Measurements from ENCODE around the gene SYT2.

SYT2 gene
- long read RNA-seq = 0 reads

GRCh38 chr1:202710070-202711045, at the start of gene SYT2:
Gene SYT2, minus strand, starts transcription at chr1:202710454. Its CDS starts 104,682 bp downstream, at chr1:202605772.
- DNase-seq (ENCODE audit: low read depth in 1 of 2, low spot score in 1 of 2) = no peak
- Histone ChIP-seq H3K27me3 (ENCODE audit: insufficient read depth, poor library complexity, severe bottlenecking) (peaks cover 67% of the 10 kb centered on the region), H3K4me3 (replicated peaks; ENCODE audit: insufficient read depth, low read length) (no peak within 1 kb of the TSS), H3K27ac (replicated peaks) (no peak within 1 kb of the TSS)
- TF ChIP-seq, protein P1, sequence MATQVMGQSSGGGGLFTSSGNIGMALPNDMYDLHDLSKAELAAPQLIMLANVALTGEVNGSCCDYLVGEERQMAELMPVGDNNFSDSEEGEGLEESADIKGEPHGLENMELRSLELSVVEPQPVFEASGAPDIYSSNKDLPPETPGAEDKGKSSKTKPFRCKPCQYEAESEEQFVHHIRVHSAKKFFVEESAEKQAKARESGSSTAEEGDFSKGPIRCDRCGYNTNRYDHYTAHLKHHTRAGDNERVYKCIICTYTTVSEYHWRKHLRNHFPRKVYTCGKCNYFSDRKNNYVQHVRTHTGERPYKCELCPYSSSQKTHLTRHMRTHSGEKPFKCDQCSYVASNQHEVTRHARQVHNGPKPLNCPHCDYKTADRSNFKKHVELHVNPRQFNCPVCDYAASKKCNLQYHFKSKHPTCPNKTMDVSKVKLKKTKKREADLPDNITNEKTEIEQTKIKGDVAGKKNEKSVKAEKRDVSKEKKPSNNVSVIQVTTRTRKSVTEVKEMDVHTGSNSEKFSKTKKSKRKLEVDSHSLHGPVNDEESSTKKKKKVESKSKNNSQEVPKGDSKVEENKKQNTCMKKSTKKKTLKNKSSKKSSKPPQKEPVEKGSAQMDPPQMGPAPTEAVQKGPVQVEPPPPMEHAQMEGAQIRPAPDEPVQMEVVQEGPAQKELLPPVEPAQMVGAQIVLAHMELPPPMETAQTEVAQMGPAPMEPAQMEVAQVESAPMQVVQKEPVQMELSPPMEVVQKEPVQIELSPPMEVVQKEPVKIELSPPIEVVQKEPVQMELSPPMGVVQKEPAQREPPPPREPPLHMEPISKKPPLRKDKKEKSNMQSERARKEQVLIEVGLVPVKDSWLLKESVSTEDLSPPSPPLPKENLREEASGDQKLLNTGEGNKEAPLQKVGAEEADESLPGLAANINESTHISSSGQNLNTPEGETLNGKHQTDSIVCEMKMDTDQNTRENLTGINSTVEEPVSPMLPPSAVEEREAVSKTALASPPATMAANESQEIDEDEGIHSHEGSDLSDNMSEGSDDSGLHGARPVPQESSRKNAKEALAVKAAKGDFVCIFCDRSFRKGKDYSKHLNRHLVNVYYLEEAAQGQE (IDR thresholded peaks at IDR 0.05; ENCODE audit: insufficient replicate concordance, low read depth) = no peak
- TF ChIP-seq POLR2AphosphoS5 (IDR thresholded peaks at IDR 0.05; ENCODE audit: low read depth) (no peak), GABPA (IDR thresholded peaks at IDR 0.05; ENCODE audit: low read depth) (no peak), SPI1 (IDR thresholded peaks at IDR 0.05; ENCODE audit: borderline replicate concordance, low read depth) (no peak), CTCF (IDR thresholded peaks at IDR 0.05; ENCODE audit: insufficient read depth, low read length) (no peak)

DNA sequence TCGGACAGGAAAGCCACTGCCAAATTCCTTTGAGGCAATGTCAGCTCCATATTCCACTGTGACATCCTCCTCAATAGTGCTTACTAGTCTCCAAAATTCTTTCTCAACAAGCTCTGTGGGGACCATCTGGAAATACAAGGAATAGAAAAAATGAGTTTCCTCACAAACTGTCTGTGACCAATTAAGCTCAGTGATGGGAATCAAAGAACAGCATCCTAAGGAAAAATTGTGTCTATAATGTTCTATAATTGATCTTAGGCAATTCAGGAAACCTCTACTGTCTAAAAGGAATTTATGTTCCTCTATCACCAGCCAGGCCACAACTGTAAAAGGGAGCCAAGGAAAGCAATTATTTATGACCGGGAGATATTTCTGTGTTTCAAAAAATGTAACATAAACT, 46.1 kb upstream of the SYT2 start:
- no peak for DNase-seq (ENCODE audit: low read depth in 1 of 2, low spot score in 1 of 2)
- TF ChIP-seq POLR2AphosphoS5 (IDR thresholded peaks at IDR 0.05; ENCODE audit: low read depth) (no peak), GABPA (IDR thresholded peaks at IDR 0.05; ENCODE audit: low read depth) (no peak), CTCF (IDR thresholded peaks at IDR 0.05; ENCODE audit: insufficient read depth, low read length) (no peak), SPI1 (IDR thresholded peaks at IDR 0.05; ENCODE audit: borderline replicate concordance, low read depth) (no peak)
- TF ChIP-seq, protein P1 (IDR thresholded peaks at IDR 0.05; ENCODE audit: insufficient replicate concordance, low read depth) = no peak
- Histone ChIP-seq H3K27me3 (ENCODE audit: insufficient read depth, poor library complexity, severe bottlenecking) (no peaks in the 10 kb centered on the region), H3K27ac (replicated peaks) (no peak overlapping the region), H3K4me3 (replicated peaks; ENCODE audit: insufficient read depth, low read length) (no peak overlapping the region)

- H3K4me3 ChIP-seq (replicated peaks; ENCODE audit: insufficient read depth, low read length) = no peak overlapping the region
- TF ChIP-seq GABPA (IDR thresholded peaks at IDR 0.05; ENCODE audit: low read depth) (no peak), SPI1 (IDR thresholded peaks at IDR 0.05; ENCODE audit: borderline replicate concordance, low read depth) (no peak), CTCF (IDR thresholded peaks at IDR 0.05; ENCODE audit: insufficient read depth, low read length) (no peak), POLR2AphosphoS5 (IDR thresholded peaks at IDR 0.05; ENCODE audit: low read depth) (no peak)
- TF ChIP-seq, protein P1 (IDR thresholded peaks at IDR 0.05; ENCODE audit: insufficient replicate concordance, low read depth) = no peak
- no peak overlapping the region for H3K27ac ChIP-seq (replicated peaks)
- no peak for DNase-seq (ENCODE audit: low read depth in 1 of 2, low spot score in 1 of 2)
- H3K27me3 ChIP-seq (ENCODE audit: insufficient read depth, poor library complexity, severe bottlenecking) = no peaks in the 10 kb centered on the region
Observed at GRCh38 chr1:202754293-202754692, 44.0 kb upstream of the SYT2 start.
